GM12878 (cell line): ENCODE results near the gene ARHGEF38. TPM values are rescaled to one million over a fixed set of nuclear protein-coding genes. Genes with fewer than 3 reads are reported as not detected.
"Not testable (repeated sequence)": the region's sequence is repeated elsewhere in the genome, so short reads cannot be mapped to it uniquely, and the experiment has no call there.

Experiments
- ATAC-seq: fragments of 200-7000 bp; cut with Tn5 transposase; 3 replicates; pipeline ENCODE4 v1.9.1; 2020; ENCODE audit warnings: mild to moderate bottlenecking, moderate library complexity
- BruUV-seq: library from RNA; stranded (reverse); fragments of 400-500 nt; replicated peaks from 2 replicates; lab custom pipeline; 2021; lab: Mats Ljungman, UMichigan
- CTCF ChIA-PET: fragments of 300-600 bp; sonication (Branson Sonifier 250); formaldehyde crosslinking; extraction: SDS; loops from one replicate; lab custom pipeline; 2021; ENCODE audit warnings: inconsistent platforms; lab: Yijun Ruan, JAX
- POLR2A ChIA-PET: fragments of 350-600 bp; formaldehyde crosslinking; extraction: SDS; loops from one replicate; lab custom pipeline; 2021; ENCODE audit warnings: inconsistent platforms; lab: Charles Lee
- RAD21 ChIA-PET: fragments of 300-600 bp; sonication (Branson Sonifier 250); formaldehyde crosslinking; loops from one replicate; lab custom pipeline; 2023; ENCODE audit warnings: antibody characterized with exemption; ENCODE audit not compliant: unreplicated experiment; lab: Charles Lee
- SMC1A ChIA-PET: fragments of 300-600 bp; sonication (Branson Sonifier 250); formaldehyde crosslinking; loops from one replicate; lab custom pipeline; 2023; ENCODE audit not compliant: unreplicated experiment, uncharacterized antibody; lab: Charles Lee
- DNase-seq: peaks from one replicate; pipeline ENCODE4 v3.0.0-alpha.2; 2011; ENCODE audit warnings: low read depth, low spot score
- FAIRE-seq: peaks from 3 replicates; lab custom pipeline; 2011; peaks lifted over from hg19 to GRCh38; lab: Jason Lieb, UNC
- H2AFZ ChIP-seq: 2 replicates; pipeline ENCODE4 v1.6.0; 2011; ENCODE audit warnings: low read depth, low read length, control low read depth; ENCODE audit not compliant: control insufficient read depth
- H3K27ac ChIP-seq: 2 replicates; pipeline ENCODE4 v1.5.1; 2011; ENCODE audit warnings: control low read depth; ENCODE audit not compliant: control insufficient read depth, insufficient read depth
- H3K27me3 ChIP-seq, 2 experiments: replicated peaks in 1 of 2; 2 replicates each; pipeline versions ENCODE4 v1.6.0 to v1.6.1; 2011; ENCODE audit warnings: low read length in 1 of 2; ENCODE audit not compliant: control insufficient read depth in 2 of 2, insufficient read depth in 2 of 2
- H3K36me3 ChIP-seq, 2 experiments: 2 replicates each; pipeline ENCODE4 v1.5.1; 2011; ENCODE audit warnings: low read length in 1 of 2; ENCODE audit not compliant: control insufficient read depth in 2 of 2, insufficient read depth in 2 of 2
- H3K4me1 ChIP-seq: 2 replicates; pipeline ENCODE4 v1.6.1; 2011; ENCODE audit warnings: mild to moderate bottlenecking, low read length, moderate library complexity, mixed read lengths; ENCODE audit not compliant: control insufficient read depth, insufficient read depth
- H3K4me2 ChIP-seq: 2 replicates; pipeline ENCODE4 v1.6.0; 2011; ENCODE audit warnings: control low read depth; ENCODE audit not compliant: control insufficient read depth, insufficient read depth
- H3K4me3 ChIP-seq: fragments of 200-600 bp; sonication (generic); 2 replicates; pipeline ENCODE4 v1.5.1; 2016
- H3K79me2 ChIP-seq: 2 replicates; pipeline ENCODE4 v1.6.0; 2011; ENCODE audit warnings: low read length; ENCODE audit not compliant: control insufficient read depth, insufficient read depth
- H3K9ac ChIP-seq: 2 replicates; pipeline ENCODE4 v1.8.0; 2011; ENCODE audit warnings: low read length, control low read depth, mixed read lengths; ENCODE audit not compliant: control insufficient read depth, insufficient read depth
- H3K9me3 ChIP-seq: replicated peaks from 3 replicates; pipeline ENCODE4 v1.5.1; 2011; ENCODE audit warnings: mild to moderate bottlenecking, low read length; ENCODE audit not compliant: control insufficient read depth, insufficient read depth
- H4K20me1 ChIP-seq: 2 replicates; pipeline ENCODE4 v1.6.0; 2011; ENCODE audit not compliant: control insufficient read depth, insufficient read depth
- ATF7 ChIP-seq: fragments of 450-650 bp; IDR thresholded peaks from 2 replicates; pipeline ENCODE4 v1.6.1; 2016; ENCODE audit warnings: low read depth, mild to moderate bottlenecking
- CBFB ChIP-seq: IDR thresholded peaks from 2 replicates; pipeline ENCODE4 v1.6.1; 2016; ENCODE audit warnings: antibody characterized with exemption, low read depth
- KLF5 ChIP-seq: fragments of 450-650 bp; IDR thresholded peaks from 2 replicates; pipeline ENCODE4 v1.6.1; 2014; ENCODE audit warnings: mild to moderate bottlenecking; ENCODE audit not compliant: partially characterized antibody
- MEF2B ChIP-seq: fragments of 450-650 bp; IDR thresholded peaks from 2 replicates; pipeline ENCODE4 v1.6.1; 2018; ENCODE audit warnings: mild to moderate bottlenecking, moderate library complexity; ENCODE audit not compliant: partially characterized antibody, poor library complexity, severe bottlenecking
- PAX5 ChIP-seq: IDR thresholded peaks from 2 replicates; pipeline ENCODE4 v1.6.1; 2011; ENCODE audit warnings: low read depth, low read length, borderline replicate concordance
- PAX8 ChIP-seq: fragments of 450-650 bp; IDR thresholded peaks from 2 replicates; pipeline ENCODE4 v1.6.1; 2017; ENCODE audit warnings: mild to moderate bottlenecking, moderate library complexity
- POLR2AphosphoS5 ChIP-seq: IDR thresholded peaks from 2 replicates; pipeline ENCODE4 v1.6.1; 2011; ENCODE audit warnings: mild to moderate bottlenecking, low read length, inconsistent platforms
- STAT3 ChIP-seq: IDR thresholded peaks from 2 replicates; pipeline ENCODE4 v1.6.1; 2011; ENCODE audit warnings: low read depth, low read length, improper control_type of control experiment
- SUPT20H ChIP-seq: IDR thresholded peaks from 2 replicates; pipeline ENCODE4 v1.6.1; 2011; ENCODE audit warnings: low read depth, mild to moderate bottlenecking, low read length, moderate library complexity, borderline replicate concordance; ENCODE audit not compliant: control insufficient read depth
- YY1 ChIP-seq: IDR thresholded peaks from 2 replicates; pipeline ENCODE4 v1.6.1; 2011; ENCODE audit warnings: low read depth, mild to moderate bottlenecking, low read length
- ZNF217 ChIP-seq: fragments of 450-650 bp; IDR thresholded peaks from 2 replicates; pipeline ENCODE4 v1.6.1; 2017; ENCODE audit warnings: antibody characterized with exemption, mild to moderate bottlenecking
- WGBS: methylation state at CpG from one replicate; pipeline ENCODE4 v1.1.6; 2016; ENCODE audit warnings: low lambda C conversion rate; ENCODE audit not compliant: insufficient replicate concordance, insufficient coverage; ENCODE audit errors: missing lambda C conversion rate; 5-methylcytosine and 5-hydroxymethylcytosine counted together
- in situ Hi-C: fragments of 300-500 bp; cut with MboI; formaldehyde crosslinking; loops from 9 replicates; pipeline ENCODE4 v1.14.3; 2018; ENCODE audit warnings: mixed read lengths
- intact Hi-C: fragments of 100-400 bp; cut with micrococcal nuclease; formaldehyde crosslinking; loops from one replicate; pipeline ENCODE4 v1.14.2; 2022; ENCODE audit not compliant: unreplicated experiment
- polyA plus RNA-seq, 11 experiments: library from polyadenylated mRNA; depleted of rRNA in 4 of 11; unstranded in 6 of 11; stranded (reverse) in 5 of 11; fragments of >200 nt; fragmentation: Nextera tagmentation in 4 of 11; fragmentation: Illumina TruSeq in 1 of 11; extraction: Ambion mirVana in 4 of 11; extraction: Trizol in 1 of 11; gene quantifications; 1 replicate in 1 of 11; 2 replicates in 10 of 11; pipeline versions ENCODE4 v1.2.1 to v1.2.3, GENCODE V29; 2011 to 2016; ENCODE audit warnings: inconsistent platforms in 2 of 11, missing spikeins in 2 of 11, low read depth in 1 of 11
- total RNA-seq, 4 experiments: library from RNA; depleted of rRNA in 3 of 4; stranded (reverse); fragments of >200 nt in 3 of 4; fragmentation: Illumina TruSeq in 1 of 4; extraction: Trizol in 1 of 4; gene quantifications; 2 replicates each; pipeline versions ENCODE4 v1.2.1 to v1.2.3, GENCODE V29; 2013 to 2021
- TF ChIP-seq, protein P1 (sequence below): fragments of 450-650 bp; IDR thresholded peaks from 2 replicates; pipeline ENCODE4 v1.6.1; 2017; ENCODE audit warnings: antibody characterized with exemption, mild to moderate bottlenecking, moderate library complexity
- TF ChIP-seq, protein P2 (sequence below): fragments of 150-350 bp; IDR thresholded peaks from 2 replicates; pipeline ENCODE4 v1.6.1; 2014; ENCODE audit warnings: mild to moderate bottlenecking, low read depth, low read length
- TF ChIP-seq, protein P3 (sequence below): IDR thresholded peaks from 2 replicates; pipeline ENCODE4 v1.6.1; 2012; ENCODE audit warnings: low read depth, low read length, improper control_type of control experiment

ARHGEF38 gene
- total and polyA plus RNA-seq, 10 of the 15 experiments (the other 5 are each of a cell fraction or from before 2014, with no cell fraction given): 0.01 to 1.1 (median 0.09) TPM; not detected in 2

DNA sequence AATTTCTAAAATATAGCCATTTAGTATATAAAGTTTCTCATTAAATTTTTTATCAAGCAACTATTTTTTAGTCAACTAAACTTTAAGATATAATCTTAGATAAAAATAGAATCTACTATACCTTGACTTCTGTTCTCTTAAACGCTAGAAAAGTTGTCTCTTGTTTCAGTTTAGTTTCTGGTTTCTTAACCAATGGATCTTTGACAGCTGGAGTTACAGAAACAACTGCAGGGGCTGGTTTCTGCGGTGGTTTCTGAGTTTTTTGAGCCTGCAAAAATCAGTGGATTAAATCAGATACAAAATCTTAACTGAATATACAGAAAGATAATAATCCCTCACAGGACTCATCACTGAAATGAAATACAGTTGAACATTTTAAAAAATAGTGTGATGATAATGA lies 134.2 kb downstream of the ARHGEF38 start:
- peaks cover 4 to 23% of the 10 kb centered on the region in 2 experiments for H3K36me3 ChIP-seq

DNA sequence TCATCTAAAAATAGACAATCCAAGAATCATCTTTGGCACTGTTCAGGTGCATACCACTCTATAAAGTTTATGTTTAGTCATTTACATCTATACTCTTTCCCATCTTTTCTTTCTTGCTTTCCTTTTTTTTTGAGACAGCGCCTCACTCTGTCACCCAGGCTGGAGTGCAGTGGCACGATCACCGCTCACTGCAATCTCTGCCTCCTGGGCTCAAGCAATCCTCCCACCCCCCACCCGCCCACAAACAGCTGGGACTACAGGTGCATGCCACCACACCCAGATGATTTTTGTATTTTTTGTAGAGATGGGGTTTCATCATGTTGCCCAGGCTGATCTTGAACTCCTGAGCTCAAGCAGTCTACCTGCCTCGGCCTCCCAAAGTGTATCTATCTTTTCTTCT lies 142.4 kb downstream of the ARHGEF38 start:
- H3K4me1 ChIP-seq, H3K27me3 ChIP-seq, DNase-seq, H3K9me3 ChIP-seq, H3K79me2 ChIP-seq, FAIRE-seq, H3K9ac ChIP-seq, H3K27ac ChIP-seq, ATAC-seq, intact Hi-C loops, H2AFZ ChIP-seq, H3K4me2 ChIP-seq, BruUV-seq, H3K4me3 ChIP-seq, H4K20me1 ChIP-seq, in situ Hi-C loops: not testable (repeated sequence)
- SMC1A ChIA-PET: interaction anchor here (1.0 to 1.1 kb wide), 3 partner anchors 16 to 25 kb away, joined by 3 read pairs; no protein-coding TSS in a partner anchor
- peaks cover 0 to 30% of the 10 kb centered on the region in 2 experiments; a peak in 3 of 4 replicates for H3K36me3 ChIP-seq
- 100% methylated on average over 5 of the region's 5 CpGs for WGBS
- POLR2A ChIA-PET: interaction anchor here (1.1 kb wide), 1 partner anchor 10 kb away, joined by 4 read pairs; no protein-coding TSS in a partner anchor
- RAD21 ChIA-PET: interaction anchor here (1.5 kb wide), 1 partner anchor 19 kb away, joined by 3 read pairs; no protein-coding TSS in a partner anchor
- CTCF ChIA-PET: interaction anchor here (0.7 to 1.5 kb wide), 3 partner anchors 8 to 178 kb away, joined by 3 to 4 read pairs (median 4); no protein-coding TSS in a partner anchor

More for the DNA sequence above, 134.2 kb downstream of the ARHGEF38 start:
- DNase-seq (no peak), FAIRE-seq (no peak), ATAC-seq (no peak)
- no peak for TF ChIP-seq CBFB
- TF ChIP-seq, protein P1, sequence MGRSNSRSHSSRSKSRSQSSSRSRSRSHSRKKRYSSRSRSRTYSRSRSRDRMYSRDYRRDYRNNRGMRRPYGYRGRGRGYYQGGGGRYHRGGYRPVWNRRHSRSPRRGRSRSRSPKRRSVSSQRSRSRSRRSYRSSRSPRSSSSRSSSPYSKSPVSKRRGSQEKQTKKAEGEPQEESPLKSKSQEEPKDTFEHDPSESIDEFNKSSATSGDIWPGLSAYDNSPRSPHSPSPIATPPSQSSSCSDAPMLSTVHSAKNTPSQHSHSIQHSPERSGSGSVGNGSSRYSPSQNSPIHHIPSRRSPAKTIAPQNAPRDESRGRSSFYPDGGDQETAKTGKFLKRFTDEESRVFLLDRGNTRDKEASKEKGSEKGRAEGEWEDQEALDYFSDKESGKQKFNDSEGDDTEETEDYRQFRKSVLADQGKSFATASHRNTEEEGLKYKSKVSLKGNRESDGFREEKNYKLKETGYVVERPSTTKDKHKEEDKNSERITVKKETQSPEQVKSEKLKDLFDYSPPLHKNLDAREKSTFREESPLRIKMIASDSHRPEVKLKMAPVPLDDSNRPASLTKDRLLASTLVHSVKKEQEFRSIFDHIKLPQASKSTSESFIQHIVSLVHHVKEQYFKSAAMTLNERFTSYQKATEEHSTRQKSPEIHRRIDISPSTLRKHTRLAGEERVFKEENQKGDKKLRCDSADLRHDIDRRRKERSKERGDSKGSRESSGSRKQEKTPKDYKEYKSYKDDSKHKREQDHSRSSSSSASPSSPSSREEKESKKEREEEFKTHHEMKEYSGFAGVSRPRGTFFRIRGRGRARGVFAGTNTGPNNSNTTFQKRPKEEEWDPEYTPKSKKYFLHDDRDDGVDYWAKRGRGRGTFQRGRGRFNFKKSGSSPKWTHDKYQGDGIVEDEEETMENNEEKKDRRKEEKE: no peak
- no peak for TF ChIP-seq KLF5
- TF ChIP-seq, protein P2, sequence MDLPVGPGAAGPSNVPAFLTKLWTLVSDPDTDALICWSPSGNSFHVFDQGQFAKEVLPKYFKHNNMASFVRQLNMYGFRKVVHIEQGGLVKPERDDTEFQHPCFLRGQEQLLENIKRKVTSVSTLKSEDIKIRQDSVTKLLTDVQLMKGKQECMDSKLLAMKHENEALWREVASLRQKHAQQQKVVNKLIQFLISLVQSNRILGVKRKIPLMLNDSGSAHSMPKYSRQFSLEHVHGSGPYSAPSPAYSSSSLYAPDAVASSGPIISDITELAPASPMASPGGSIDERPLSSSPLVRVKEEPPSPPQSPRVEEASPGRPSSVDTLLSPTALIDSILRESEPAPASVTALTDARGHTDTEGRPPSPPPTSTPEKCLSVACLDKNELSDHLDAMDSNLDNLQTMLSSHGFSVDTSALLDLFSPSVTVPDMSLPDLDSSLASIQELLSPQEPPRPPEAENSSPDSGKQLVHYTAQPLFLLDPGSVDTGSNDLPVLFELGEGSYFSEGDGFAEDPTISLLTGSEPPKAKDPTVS: no peak
- no peak for TF ChIP-seq PAX5
- no peak for TF ChIP-seq ATF7
- no peak for TF ChIP-seq YY1
- TF ChIP-seq POLR2AphosphoS5: no peak
- no peak for TF ChIP-seq STAT3
- no peak for TF ChIP-seq ZNF217
- TF ChIP-seq MEF2B: no peak
- TF ChIP-seq, protein P3, sequence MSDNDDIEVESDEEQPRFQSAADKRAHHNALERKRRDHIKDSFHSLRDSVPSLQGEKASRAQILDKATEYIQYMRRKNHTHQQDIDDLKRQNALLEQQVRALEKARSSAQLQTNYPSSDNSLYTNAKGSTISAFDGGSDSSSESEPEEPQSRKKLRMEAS: no peak
- no peak for TF ChIP-seq SUPT20H
- TF ChIP-seq PAX8: no peak
- H3K27me3 ChIP-seq: no peaks in the 10 kb centered on the region
- ChIA-PET RAD21 (no interaction called here), SMC1A (interaction anchor here (0.6 to 1.2 kb wide), 4 partner anchors 10 to 87 kb away, joined by 3 to 4 read pairs (median 4); no protein-coding TSS in a partner anchor), POLR2A (no interaction called here), CTCF (interaction anchor here (0.6 to 1.1 kb wide), 2 partner anchors 9 to 14 kb away, joined by 3 to 4 read pairs; no protein-coding TSS in a partner anchor)
- H3K79me2 ChIP-seq: no peaks in the 10 kb centered on the region
- no peak overlapping the region for H3K4me3 ChIP-seq
- BruUV-seq: no TSS peak
- H3K4me1 ChIP-seq: no peaks in the 10 kb centered on the region
- H3K27ac ChIP-seq: no peak overlapping the region
- no peak overlapping the region for H2AFZ ChIP-seq
- no peaks in the 10 kb centered on the region for H4K20me1 ChIP-seq
- WGBS: 50% methylated on average over 2 of the region's 2 CpGs
- in situ Hi-C loops (no loop called here), intact Hi-C loops (no loop called here)
- H3K9me3 ChIP-seq: no peaks in the 10 kb centered on the region
- no peak overlapping the region for H3K9ac ChIP-seq
- no peak overlapping the region for H3K4me2 ChIP-seq
